Measurements from ENCODE around the gene GLB1L2. TPM values are rescaled to one million over a fixed set of nuclear protein-coding genes. Genes with fewer than 3 reads are reported as not detected.

Gene GLB1L2
- total RNA-seq, 2 donors from 2014 or later: 22.6 to 28.6 TPM

GRCh38 chr11:134361661-134362060, 29.9 kb downstream of the GLB1L2 start:
- DNase-seq: no peak
- ATAC-seq: no peak
- intact Hi-C loops (cut with DNase I, micrococcal nuclease): no loop called here

- no peak for DNase-seq
- intact Hi-C loops (cut with DNase I, micrococcal nuclease): no loop called here
These were observed 30.6 kb downstream of the GLB1L2 start for GRCh38 chr11:134362192-134362901.

DNA sequence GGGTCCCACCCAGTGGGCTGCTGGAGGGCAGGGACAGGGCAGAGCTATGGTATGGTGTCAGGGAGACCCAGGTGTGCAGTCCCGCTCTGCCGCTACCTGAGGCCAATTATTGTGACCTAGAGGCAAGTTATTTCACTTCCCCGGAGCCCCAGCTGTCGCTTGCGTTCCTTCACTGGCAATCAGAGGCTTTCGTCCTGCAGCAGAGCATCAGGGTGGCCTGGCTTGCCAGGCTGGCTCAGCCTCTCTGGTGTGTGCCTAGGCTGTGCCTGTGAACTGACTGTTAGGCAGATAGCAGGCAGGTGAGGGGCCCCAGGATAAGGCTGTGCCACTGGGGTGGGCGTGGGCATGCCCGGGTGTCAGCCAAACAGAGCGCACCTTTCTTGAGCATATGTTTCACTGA, 31.4 kb downstream of the GLB1L2 start:
- no peak for ATAC-seq
- DNase-seq: no peak
- intact Hi-C loops (cut with DNase I, micrococcal nuclease): no loop called here

More at GRCh38 chr11:134362192-134362901, 30.6 kb downstream of the GLB1L2 start:
- no peak for ATAC-seq

DNA sequence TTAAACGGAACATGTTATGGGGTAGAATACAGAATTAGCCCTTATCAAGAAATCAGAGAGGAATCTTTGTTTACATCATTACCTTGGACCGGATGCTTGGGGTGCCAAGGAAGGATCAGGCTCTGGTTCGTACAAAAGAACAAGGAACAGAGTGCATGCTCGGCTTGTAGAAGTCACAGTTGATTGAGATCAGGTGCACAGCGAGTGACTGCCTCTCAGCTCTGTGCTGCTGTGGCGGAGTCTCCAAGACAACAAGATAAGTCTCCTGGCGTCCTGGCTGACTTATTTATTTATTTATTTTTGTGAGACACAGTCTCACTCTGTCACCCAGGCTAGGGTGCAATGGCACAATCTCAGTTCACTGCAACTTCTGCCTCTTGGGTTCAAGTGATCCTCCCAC, 31.8 kb downstream of the GLB1L2 start:
- DNase-seq: no peak
- intact Hi-C loops (cut with DNase I, micrococcal nuclease): no loop called here

DNA sequence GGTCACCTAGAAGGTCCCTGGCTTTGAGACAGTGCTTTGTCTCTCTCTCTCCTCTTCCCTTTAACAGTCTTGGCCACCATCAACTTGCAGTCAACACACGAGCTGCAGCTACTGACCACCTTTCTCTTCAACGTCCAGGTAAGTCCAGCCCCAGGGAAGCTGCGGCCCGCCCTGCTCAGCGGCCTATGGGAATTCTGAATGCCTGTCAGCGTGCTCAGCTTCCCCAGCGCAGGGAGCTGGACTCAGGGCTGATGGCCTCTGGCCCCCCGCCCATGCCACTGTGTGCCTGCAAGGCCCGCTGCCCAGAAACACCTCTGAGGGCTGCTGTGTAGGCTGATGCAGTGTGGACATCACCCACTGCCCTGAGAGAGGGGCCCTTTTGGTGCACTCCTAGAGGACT, 32.5 kb downstream of the GLB1L2 start:
- DNase-seq: no peak
- intact Hi-C loops (cut with DNase I, micrococcal nuclease): no loop called here
- no peak for ATAC-seq

More for the DNA sequence above, 31.8 kb downstream of the GLB1L2 start:
- no peak for ATAC-seq

GRCh38 chr11:134365011-134365925, 33.5 kb downstream of the GLB1L2 start:
- intact Hi-C loops (cut with DNase I, micrococcal nuclease): no loop called here

GRCh38 chr11:134366254-134366653, 34.5 kb downstream of the GLB1L2 start:
- no peak for DNase-seq
- no peak for ATAC-seq
- intact Hi-C loops (cut with DNase I, micrococcal nuclease): no loop called here

More at GRCh38 chr11:134365011-134365925, 33.5 kb downstream of the GLB1L2 start:
- ATAC-seq (no peak), DNase-seq (no peak)

DNA sequence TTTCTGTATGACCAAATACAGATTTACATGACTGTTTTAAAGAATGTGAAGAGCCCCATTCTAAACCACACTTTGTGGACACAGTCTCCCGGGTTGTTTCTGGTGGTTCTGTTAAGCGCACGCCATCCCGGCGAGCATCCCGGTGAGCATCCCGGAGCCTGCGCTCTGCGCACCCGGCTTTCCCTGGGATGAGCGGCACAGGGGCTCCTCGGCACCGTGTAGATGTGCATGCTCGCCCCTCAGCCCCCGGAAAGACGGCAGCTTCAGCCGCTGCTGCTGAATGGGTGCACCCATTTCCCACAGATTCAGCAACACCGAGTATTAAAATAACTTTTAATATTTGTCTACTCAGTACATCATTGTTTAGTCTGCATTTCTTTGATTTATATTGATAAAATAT, 36.0 kb downstream of the GLB1L2 start:
- DNase-seq (no peak), ATAC-seq (no peak)
- intact Hi-C loops (cut with DNase I, micrococcal nuclease): no loop called here

- no peak for ATAC-seq
- no peak for DNase-seq
- intact Hi-C loops (cut with DNase I, micrococcal nuclease): no loop called here
These were observed 38.1 kb downstream of the GLB1L2 start for GRCh38 chr11:134369656-134370525.

- intact Hi-C loops (cut with DNase I, micrococcal nuclease): no loop called here
- ATAC-seq (no peak), DNase-seq (no peak)
These were observed 39.0 kb downstream of the GLB1L2 start for GRCh38 chr11:134370526-134371435.

DNA sequence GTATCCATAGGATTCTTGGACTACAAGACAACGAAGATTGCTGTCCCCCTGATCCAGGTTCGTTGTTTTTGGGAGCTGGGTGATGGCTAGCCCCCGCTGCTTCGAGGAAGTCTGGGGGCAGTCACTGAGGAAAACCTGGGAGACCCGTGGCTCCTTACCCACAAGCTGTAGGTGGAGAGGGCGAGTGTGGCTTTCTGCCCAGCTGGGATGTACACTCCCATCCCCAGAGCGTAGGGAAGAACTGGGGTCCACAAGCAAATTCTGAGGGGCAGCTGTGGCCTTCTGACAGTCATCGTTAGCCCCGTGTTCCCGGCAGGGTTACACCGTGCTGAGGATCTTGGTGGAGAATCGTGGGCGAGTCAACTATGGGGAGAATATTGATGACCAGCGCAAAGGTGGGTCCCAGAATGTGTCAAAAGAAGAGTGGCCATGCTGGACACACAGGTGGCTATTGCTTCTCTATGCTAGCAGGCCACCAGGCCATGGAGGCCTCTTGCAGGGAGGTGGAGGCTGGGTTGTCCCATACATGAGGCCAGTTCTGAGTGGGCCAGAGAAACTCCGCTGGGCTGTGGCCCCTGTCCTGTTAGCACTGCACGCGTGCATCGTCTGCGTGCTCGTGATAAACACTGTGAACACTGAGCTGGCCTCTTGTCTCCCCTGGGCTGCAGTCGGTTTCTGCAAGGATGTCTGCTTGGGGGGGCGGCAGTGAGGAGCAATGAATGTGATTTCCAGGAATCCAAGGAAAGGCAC, 39.8 kb downstream of the GLB1L2 start:
- no peak for DNase-seq
- intact Hi-C loops (cut with DNase I, micrococcal nuclease): no loop called here

DNA sequence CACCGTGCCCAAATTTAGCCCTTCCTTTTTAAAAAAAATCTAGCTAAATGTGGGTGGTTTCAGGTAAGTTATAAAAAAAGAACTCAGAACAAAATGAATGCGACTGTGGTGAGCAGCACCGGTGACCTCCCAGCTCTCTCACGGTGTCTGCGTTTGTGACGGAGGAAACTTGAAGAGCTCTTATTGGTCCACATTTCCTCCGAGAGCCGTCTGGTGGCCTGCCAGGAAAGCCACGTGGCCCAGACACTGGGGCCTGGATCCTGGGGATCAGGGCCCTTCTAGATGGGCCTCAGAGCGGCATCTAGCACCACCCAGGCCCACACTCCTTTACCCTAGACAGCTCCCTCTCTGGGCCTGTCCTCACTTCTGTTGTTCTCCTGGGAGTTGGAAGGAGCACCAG, 40.7 kb downstream of the GLB1L2 start:
- no peak for DNase-seq
- intact Hi-C loops (cut with DNase I, micrococcal nuclease): no loop called here
- ATAC-seq: no peak

More for the DNA sequence above, 39.8 kb downstream of the GLB1L2 start:
- no peak for ATAC-seq

DNA sequence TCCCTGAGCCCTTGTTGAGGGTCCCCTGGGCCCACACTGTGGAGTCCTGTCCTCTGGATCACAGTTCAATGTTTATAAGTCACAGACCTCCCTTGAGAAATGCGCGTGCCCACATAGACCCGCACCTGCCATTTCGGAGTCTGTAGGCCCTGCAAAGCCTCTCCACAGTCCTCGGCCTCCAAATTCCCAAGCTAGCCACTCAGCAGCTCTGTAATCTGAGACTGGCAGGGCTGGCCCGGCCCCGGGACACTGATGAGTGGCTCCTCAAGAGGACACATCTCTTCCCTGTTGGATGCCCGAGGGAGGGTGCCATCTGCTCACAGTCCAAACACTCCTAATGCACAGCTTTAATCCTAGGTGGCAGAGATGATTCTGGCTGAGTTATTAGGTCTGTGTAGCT, 41.2 kb downstream of the GLB1L2 start:
- intact Hi-C loops (cut with DNase I, micrococcal nuclease): no loop called here
- no peak for DNase-seq
- no peak for ATAC-seq

DNA sequence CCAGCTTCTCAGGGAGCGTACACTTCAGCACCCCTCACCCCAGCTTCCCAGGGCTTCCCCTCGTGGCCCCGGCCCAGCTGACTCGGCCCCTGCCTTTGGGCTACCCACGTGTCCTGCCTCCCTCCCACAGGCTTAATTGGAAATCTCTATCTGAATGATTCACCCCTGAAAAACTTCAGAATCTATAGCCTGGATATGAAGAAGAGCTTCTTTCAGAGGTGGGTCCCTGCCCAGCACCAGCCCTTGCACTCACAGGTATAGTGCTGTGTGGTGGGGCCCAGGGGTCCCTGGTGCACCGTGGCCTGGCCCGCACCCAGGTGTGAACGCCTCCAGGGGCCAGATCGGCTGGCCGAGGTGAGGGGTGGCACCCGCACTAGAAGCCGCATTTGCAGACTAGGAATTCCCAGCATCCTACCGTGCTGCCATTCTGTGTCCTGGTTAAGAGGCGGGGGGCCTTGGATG, 41.8 kb downstream of the GLB1L2 start:
- ATAC-seq (no peak), DNase-seq (no peak)
- intact Hi-C loops (cut with DNase I, micrococcal nuclease): no loop called here

DNA sequence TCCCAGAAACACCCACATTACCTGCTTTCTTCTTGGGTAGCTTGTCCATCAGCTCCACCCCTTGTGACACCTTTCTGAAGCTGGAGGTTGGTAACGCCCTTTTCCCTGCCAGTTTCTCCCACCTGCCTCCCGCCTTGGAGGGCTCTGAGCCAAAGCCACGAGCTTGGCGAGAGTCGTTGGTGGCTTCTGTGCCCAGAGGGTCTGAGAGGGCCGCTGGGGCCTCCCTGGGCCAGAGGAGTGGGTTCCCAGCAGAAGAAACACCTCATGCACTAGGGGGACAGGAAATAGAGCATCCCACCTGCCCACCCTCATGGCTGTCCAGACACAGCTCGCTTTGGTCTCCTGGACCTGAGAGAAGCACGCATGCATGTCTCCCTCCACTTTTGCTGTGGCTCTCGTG, 42.4 kb downstream of the GLB1L2 start:
- no peak for DNase-seq
- ATAC-seq: no peak
- intact Hi-C loops (cut with DNase I, micrococcal nuclease): no loop called here

DNA sequence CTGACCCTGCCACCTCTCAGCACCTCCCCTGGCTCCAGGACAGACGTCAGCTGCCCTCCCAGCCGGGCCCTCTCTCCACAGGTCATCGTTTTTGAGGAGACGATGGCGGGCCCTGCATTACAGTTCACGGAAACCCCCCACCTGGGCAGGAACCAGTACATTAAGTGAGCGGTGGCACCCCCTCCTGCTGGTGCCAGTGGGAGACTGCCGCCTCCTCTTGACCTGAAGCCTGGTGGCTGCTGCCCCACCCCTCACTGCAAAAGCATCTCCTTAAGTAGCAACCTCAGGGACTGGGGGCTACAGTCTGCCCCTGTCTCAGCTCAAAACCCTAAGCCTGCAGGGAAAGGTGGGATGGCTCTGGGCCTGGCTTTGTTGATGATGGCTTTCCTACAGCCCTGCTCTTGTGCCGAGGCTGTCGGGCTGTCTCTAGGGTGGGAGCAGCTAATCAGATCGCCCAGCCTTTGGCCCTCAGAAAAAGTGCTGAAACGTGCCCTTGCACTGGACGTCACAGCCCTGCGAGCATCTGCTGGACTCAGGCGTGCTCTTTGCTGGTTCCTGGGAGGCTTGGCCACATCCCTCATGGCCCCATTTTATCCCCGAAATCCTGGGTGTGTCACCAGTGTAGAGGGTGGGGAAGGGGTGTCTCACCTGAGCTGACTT, 43.2 kb downstream of the GLB1L2 start:
- ATAC-seq (no peak), DNase-seq (no peak)
- intact Hi-C loops (cut with DNase I, micrococcal nuclease): no loop called here
